Thyroid gland (tissue), 4 donors: ENCODE data around the gene ITCH.

Experiments
- CTCF ChIP-seq, 6 experiments: fragments of 200-600 bp in 3 of 6; fragments of 450-650 bp in 3 of 6; sonication (generic) in 3 of 6; IDR thresholded peaks; one replicate each; pipeline ENCODE4 v1.5.1; 2016 to 2019; ENCODE audit warnings: antibody characterized with exemption in 6 of 6, mild to moderate bottlenecking in 2 of 6, inconsistent platforms in 1 of 6, moderate library complexity in 1 of 6
- POLR2A ChIP-seq, 2 donors: fragments of 450-650 bp; IDR thresholded peaks; one replicate each; pipeline ENCODE4 v1.6.1; 2017; ENCODE audit warnings: antibody characterized with exemption in 2 of 2, mild to moderate bottlenecking in 2 of 2, moderate library complexity in 1 of 2

GRCh38 chr20:34363465-34364222 is 571 bp downstream of the ITCH start:
- no peak for TF ChIP-seq CTCF (IDR thresholded peaks at IDR 0.05)
- no peak for TF ChIP-seq POLR2A (IDR thresholded peaks at IDR 0.05)
